Keratinocyte (primary cell): ENCODE measurements around the gene PRKAR1B. TPM values are rescaled to one million over a fixed set of nuclear protein-coding genes. Genes with fewer than 3 reads are reported as not detected.

Source experiments
- DNase-seq: peaks from one replicate; pipeline ENCODE4 v3.0.0-alpha.2; 2011; ENCODE audit warnings: low read depth, missing footprints, low spot score
- FAIRE-seq: peaks from 2 replicates; lab custom pipeline; 2011; peaks lifted over from hg19 to GRCh38; lab: Jason Lieb, UNC
- H2AFZ ChIP-seq: 2 replicates; pipeline ENCODE4 v1.6.0; 2012; ENCODE audit warnings: low read length, control low read depth, inconsistent platforms; ENCODE audit not compliant: control insufficient read depth
- H3K27ac ChIP-seq: 2 replicates; pipeline ENCODE4 v1.5.1; 2011; ENCODE audit warnings: low read length; ENCODE audit not compliant: control insufficient read depth, insufficient read depth
- H3K27me3 ChIP-seq: 3 replicates; pipeline ENCODE4 v1.6.0; 2011; ENCODE audit warnings: low read length; ENCODE audit not compliant: control insufficient read depth, insufficient read depth; ENCODE audit errors: extremely low read depth
- H3K36me3 ChIP-seq, 2 experiments: 2 replicates in 1 of 2; 3 replicates in 1 of 2; pipeline ENCODE4 v1.5.1; 2011; ENCODE audit warnings: low read length in 2 of 2, mild to moderate bottlenecking in 1 of 2; ENCODE audit not compliant: control insufficient read depth in 2 of 2, insufficient read depth in 2 of 2; ENCODE audit errors: extremely low read depth in 1 of 2
- H3K4me1 ChIP-seq: 3 replicates; pipeline ENCODE4 v1.5.1; 2011; ENCODE audit warnings: low read length; ENCODE audit not compliant: control insufficient read depth, insufficient read depth; ENCODE audit errors: extremely low read depth
- H3K4me2 ChIP-seq: 3 replicates; pipeline ENCODE4 v1.6.0; 2011; ENCODE audit warnings: low read depth, low read length; ENCODE audit not compliant: control insufficient read depth, insufficient read depth; ENCODE audit errors: extremely low read depth
- H3K4me3 ChIP-seq, 3 experiments: fragments of 200-600 bp in 1 of 3; sonication (generic) in 1 of 3; 2 replicates in 2 of 3; 3 replicates in 1 of 3; pipeline ENCODE4 v1.5.1; 2011 to 2016; ENCODE audit warnings: low read length in 3 of 3, mild to moderate bottlenecking in 3 of 3, control low read depth in 2 of 3, inconsistent platforms in 1 of 3, low read depth in 1 of 3, mixed read lengths in 1 of 3, mixed run types in 1 of 3, moderate library complexity in 1 of 3; ENCODE audit not compliant: control insufficient read depth in 2 of 3, insufficient read depth in 2 of 3; ENCODE audit errors: extremely low read depth in 1 of 3
- H3K79me2 ChIP-seq: 2 replicates; pipeline ENCODE4 v1.6.0; 2012; ENCODE audit warnings: low read length; ENCODE audit not compliant: control insufficient read depth, insufficient read depth
- H3K9ac ChIP-seq: 3 replicates; pipeline ENCODE4 v1.6.0; 2011; ENCODE audit warnings: low read length; ENCODE audit not compliant: control insufficient read depth, insufficient read depth; ENCODE audit errors: extremely low read depth
- H3K9me1 ChIP-seq: 3 replicates; pipeline ENCODE4 v1.6.0; 2011; ENCODE audit warnings: low read length; ENCODE audit not compliant: control insufficient read depth, insufficient read depth; ENCODE audit errors: extremely low read depth
- H3K9me3 ChIP-seq: 2 replicates; pipeline ENCODE4 v1.5.1; 2012; ENCODE audit warnings: low read depth, low read length; ENCODE audit not compliant: control insufficient read depth
- H4K20me1 ChIP-seq: 3 replicates; pipeline ENCODE4 v1.6.0; 2011; ENCODE audit warnings: low read length; ENCODE audit not compliant: control insufficient read depth, insufficient read depth; ENCODE audit errors: extremely low read depth
- EZH2 ChIP-seq: IDR thresholded peaks from one replicate; pipeline ENCODE4 v1.6.1; 2012; ENCODE audit warnings: inconsistent platforms, mild to moderate bottlenecking, low read length, moderate library complexity
- dilution Hi-C: fragments of 300-500 bp; cut with MboI; formaldehyde crosslinking; loops from one replicate; pipeline ENCODE4 v1.7.0; 2020; ENCODE audit warnings: low sequenced_read_pairs; ENCODE audit not compliant: extremely low pct_ligation_motif_present
- polyA plus RNA-seq, 5 experiments: library from polyadenylated mRNA; depleted of rRNA in 3 of 5; stranded (reverse) in 3 of 5; stranded (forward) in 1 of 5; unstranded in 1 of 5; fragments of >200 nt; gene quantifications; 1 replicate in 1 of 5; 2 replicates in 3 of 5; 3 replicates in 1 of 5; pipeline versions ENCODE4 v1.2.1 to v1.2.3, GENCODE V29; 2011 to 2012; ENCODE audit warnings: missing spikeins in 2 of 5, low read depth in 1 of 5, low replicate concordance in 1 of 5
- TF ChIP-seq, protein P1 (sequence below), 3 experiments: IDR thresholded peaks in 1 of 3; conservative IDR thresholded peaks in 1 of 3; optimal IDR thresholded peaks in 1 of 3; 2 replicates in 2 of 3; 3 replicates in 1 of 3; pipeline versions ENCODE3 to v1.5.1; 2011; ENCODE audit warnings: low read length in 3 of 3, mild to moderate bottlenecking in 3 of 3, moderate library complexity in 2 of 3, control low read depth in 1 of 3, inconsistent platforms in 1 of 3; ENCODE audit not compliant: insufficient read depth in 2 of 3; ENCODE audit errors: extremely low read depth in 1 of 3

The PRKAR1B gene
- polyA plus RNA-seq, 1 donor (not counting 4 experiments of a cell fraction or from before 2014, with no cell fraction given) = 10.8 TPM

- peaks cover 26% of the 10 kb centered on the region for H3K4me1 ChIP-seq
- H3K27me3 ChIP-seq = peaks cover 27% of the 10 kb centered on the region
- H3K36me3 ChIP-seq = no peaks in the 10 kb centered on the region
- no peaks in the 10 kb centered on the region for H3K79me2 ChIP-seq
- H4K20me1 ChIP-seq = no peaks in the 10 kb centered on the region
- DNase-seq = no peak
- no peaks in the 10 kb centered on the region for H3K9me1 ChIP-seq
- H3K27ac ChIP-seq = no peak overlapping the region
- peak; percentile 58 for FAIRE-seq
- no peak overlapping the region for H3K4me3 ChIP-seq
- H3K9ac ChIP-seq = no peak overlapping the region
- H3K9me3 ChIP-seq = no peaks in the 10 kb centered on the region
- no peak overlapping the region for H3K4me2 ChIP-seq
- TF ChIP-seq, protein P1, sequence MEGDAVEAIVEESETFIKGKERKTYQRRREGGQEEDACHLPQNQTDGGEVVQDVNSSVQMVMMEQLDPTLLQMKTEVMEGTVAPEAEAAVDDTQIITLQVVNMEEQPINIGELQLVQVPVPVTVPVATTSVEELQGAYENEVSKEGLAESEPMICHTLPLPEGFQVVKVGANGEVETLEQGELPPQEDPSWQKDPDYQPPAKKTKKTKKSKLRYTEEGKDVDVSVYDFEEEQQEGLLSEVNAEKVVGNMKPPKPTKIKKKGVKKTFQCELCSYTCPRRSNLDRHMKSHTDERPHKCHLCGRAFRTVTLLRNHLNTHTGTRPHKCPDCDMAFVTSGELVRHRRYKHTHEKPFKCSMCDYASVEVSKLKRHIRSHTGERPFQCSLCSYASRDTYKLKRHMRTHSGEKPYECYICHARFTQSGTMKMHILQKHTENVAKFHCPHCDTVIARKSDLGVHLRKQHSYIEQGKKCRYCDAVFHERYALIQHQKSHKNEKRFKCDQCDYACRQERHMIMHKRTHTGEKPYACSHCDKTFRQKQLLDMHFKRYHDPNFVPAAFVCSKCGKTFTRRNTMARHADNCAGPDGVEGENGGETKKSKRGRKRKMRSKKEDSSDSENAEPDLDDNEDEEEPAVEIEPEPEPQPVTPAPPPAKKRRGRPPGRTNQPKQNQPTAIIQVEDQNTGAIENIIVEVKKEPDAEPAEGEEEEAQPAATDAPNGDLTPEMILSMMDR (optimal IDR thresholded peaks at IDR 0.05 in 1 of 3, IDR thresholded peaks at IDR 0.05 in 1 of 3, conservative IDR thresholded peaks at IDR 0.05 in 1 of 3; ENCODE audit: extremely low read depth in 1 of 3, insufficient read depth in 2 of 3, low read length in 3 of 3) = no peak
- no peak for TF ChIP-seq EZH2
- no peak overlapping the region for H2AFZ ChIP-seq
- dilution Hi-C loops = no loop called here
Measured at GRCh38 chr7:525740-526139, 201.3 kb downstream of the PRKAR1B start.

- H4K20me1 ChIP-seq = no peaks in the 10 kb centered on the region
- H3K27ac ChIP-seq = no peak overlapping the region
- FAIRE-seq (no peak), DNase-seq (no peak)
- no peak overlapping the region for H3K4me3 ChIP-seq
- H3K79me2 ChIP-seq = no peaks in the 10 kb centered on the region
- no peak overlapping the region for H3K4me2 ChIP-seq
- dilution Hi-C loops = no loop called here
- H3K27me3 ChIP-seq = peaks cover 30% of the 10 kb centered on the region
- H3K9me1 ChIP-seq = no peaks in the 10 kb centered on the region
- no peak overlapping the region for H2AFZ ChIP-seq
- TF ChIP-seq EZH2 = no peak
- TF ChIP-seq, protein P1 (optimal IDR thresholded peaks at IDR 0.05 in 1 of 3, IDR thresholded peaks at IDR 0.05 in 1 of 3, conservative IDR thresholded peaks at IDR 0.05 in 1 of 3; ENCODE audit: extremely low read depth in 1 of 3, insufficient read depth in 2 of 3, low read length in 3 of 3) = no peak
- H3K36me3 ChIP-seq = no peaks in the 10 kb centered on the region
- no peak overlapping the region for H3K9ac ChIP-seq
- peaks cover 27% of the 10 kb centered on the region for H3K4me1 ChIP-seq
- H3K9me3 ChIP-seq = no peaks in the 10 kb centered on the region
Measured at GRCh38 chr7:524800-525199, 202.3 kb downstream of the PRKAR1B start.
